ENCODE data around the gene CSPG4.

DNA sequence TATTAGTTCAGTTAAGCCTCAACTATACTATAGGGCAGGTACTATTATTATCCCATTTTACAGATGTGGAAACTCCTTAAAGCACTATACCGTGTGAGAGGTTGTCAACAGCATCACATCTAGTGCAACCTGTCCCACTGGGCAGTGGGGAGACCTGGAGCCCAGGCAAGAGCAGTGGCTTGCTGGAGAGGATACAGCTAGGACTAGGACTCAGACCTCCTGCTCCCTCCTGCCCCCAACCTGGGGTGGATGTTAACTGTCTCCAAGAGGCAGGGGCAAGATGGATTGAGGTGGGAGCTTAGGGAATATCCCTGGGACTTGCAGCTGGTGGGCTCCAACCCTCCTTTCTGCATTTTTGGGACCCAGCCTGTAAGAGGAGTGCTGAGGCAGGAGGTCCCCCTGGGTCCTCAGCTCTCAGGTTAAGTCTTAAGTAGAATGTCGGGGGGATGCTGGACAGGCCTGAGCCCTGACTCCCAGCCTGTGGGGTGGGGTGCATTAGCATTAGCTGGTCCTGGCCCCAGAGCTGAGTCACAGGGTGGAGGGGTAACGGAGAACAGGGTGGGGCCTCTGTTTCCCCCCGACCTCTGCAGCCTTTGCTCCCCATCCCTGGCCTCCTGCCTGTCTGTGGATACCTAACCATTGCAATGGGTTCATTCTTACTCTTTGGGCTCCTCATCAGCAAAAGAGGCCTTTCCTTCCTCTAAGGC is 58.3 kb downstream of the CSPG4 start:
- no peak for TF ChIP-seq SUZ12 (IDR thresholded peaks at IDR 0.05)
- no peak for TF ChIP-seq FOXA1 (IDR thresholded peaks at IDR 0.05)
- no peak for TF ChIP-seq BHLHE40 (IDR thresholded peaks at IDR 0.05; ENCODE audit: borderline replicate concordance)
- TF ChIP-seq CTBP1 (IDR thresholded peaks at IDR 0.05; ENCODE audit: borderline replicate concordance), result no peak
- no peak for TF ChIP-seq PKNOX1 (IDR thresholded peaks at IDR 0.05)

All from HEK293T (cell line).